GM12878 (cell line): ENCODE results near the gene PDGFD. TPM values are rescaled to one million over a fixed set of nuclear protein-coding genes. Genes with fewer than 3 reads are reported as not detected.

Source experiments
- MXI1 ChIP-seq: fragments of 150-350 bp; IDR thresholded peaks from 2 replicates; pipeline ENCODE4 v1.6.1; 2011; ENCODE audit warnings: low read depth, mild to moderate bottlenecking, inconsistent platforms, low read length, improper control_type of control experiment
- RBBP5 ChIP-seq: fragments of 200-600 bp; sonication (generic); conservative IDR thresholded peaks from 2 replicates; pipeline ENCODE4 v1.6.1; 2016
- SMARCA5 ChIP-seq: fragments of 450-650 bp; IDR thresholded peaks from 2 replicates; pipeline ENCODE4 v1.6.1; 2017; ENCODE audit warnings: mild to moderate bottlenecking
- SREBF2 ChIP-seq: IDR thresholded peaks from 2 replicates; pipeline ENCODE4 v1.6.1; 2012; ENCODE audit warnings: mild to moderate bottlenecking, low read length
- polyA plus RNA-seq, 11 experiments: library from polyadenylated mRNA; depleted of rRNA in 4 of 11; unstranded in 6 of 11; stranded (reverse) in 5 of 11; fragments of >200 nt; fragmentation: Nextera tagmentation in 4 of 11; fragmentation: Illumina TruSeq in 1 of 11; extraction: Ambion mirVana in 4 of 11; extraction: Trizol in 1 of 11; gene quantifications; 1 replicate in 1 of 11; 2 replicates in 10 of 11; pipeline versions ENCODE4 v1.2.1 to v1.2.3, GENCODE V29; 2011 to 2016; ENCODE audit warnings: inconsistent platforms in 2 of 11, missing spikeins in 2 of 11, low read depth in 1 of 11
- total RNA-seq, 4 experiments: library from RNA; depleted of rRNA in 3 of 4; stranded (reverse); fragments of >200 nt in 3 of 4; fragmentation: Illumina TruSeq in 1 of 4; extraction: Trizol in 1 of 4; gene quantifications; 2 replicates each; pipeline versions ENCODE4 v1.2.1 to v1.2.3, GENCODE V29; 2013 to 2021
- TF ChIP-seq, protein P1 (sequence below): fragments of 450-650 bp; formaldehyde crosslinking; IDR thresholded peaks from 2 replicates; pipeline ENCODE4 v1.4.0; 2020; ENCODE audit warnings: mild to moderate bottlenecking, moderate library complexity
- TF ChIP-seq, protein P2 (sequence below), 3 experiments: IDR thresholded peaks in 2 of 3; conservative IDR thresholded peaks in 1 of 3; 2 replicates each; pipeline ENCODE4 v1.5.1; 2011; ENCODE audit warnings: low read depth in 3 of 3, low read length in 3 of 3, mild to moderate bottlenecking in 3 of 3, control low read depth in 2 of 3, moderate library complexity in 2 of 3, inconsistent platforms in 1 of 3, mixed read lengths in 1 of 3; ENCODE audit not compliant: control insufficient read depth in 2 of 3, insufficient read depth in 1 of 3; ENCODE audit errors: extremely low read depth in 1 of 3
- TF ChIP-seq, protein P3 (sequence below): IDR thresholded peaks from 2 replicates; pipeline ENCODE4 v1.6.1; 2012; ENCODE audit warnings: improper control_type of control experiment, low read depth, low read length; ENCODE audit not compliant: insufficient replicate concordance

PDGFD gene
- total and polyA plus RNA-seq, 10 of the 15 experiments (the other 5 are each of a cell fraction or from before 2014, with no cell fraction given), result 0.05 to 0.13 TPM; not detected in 8

DNA sequence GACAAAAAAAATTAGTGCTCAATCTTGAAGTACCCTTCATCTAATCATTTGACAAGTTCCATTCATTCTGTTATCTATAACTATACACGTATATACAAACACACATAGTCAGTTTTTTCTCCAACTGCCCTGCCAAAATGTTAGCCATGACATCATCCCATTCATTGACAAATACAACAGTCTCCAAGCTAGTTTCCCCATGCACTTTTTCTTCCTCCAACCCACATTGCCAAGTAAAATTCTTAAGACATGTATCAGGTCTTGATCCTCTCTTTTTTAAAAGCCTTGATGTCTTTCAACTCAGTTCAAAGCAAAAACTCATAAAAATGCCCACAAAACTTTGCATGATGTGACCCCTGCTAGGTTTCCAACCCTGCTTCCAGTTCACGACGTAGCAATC lies 69.4 kb downstream of the PDGFD start (continued):
- TF ChIP-seq, protein P1, sequence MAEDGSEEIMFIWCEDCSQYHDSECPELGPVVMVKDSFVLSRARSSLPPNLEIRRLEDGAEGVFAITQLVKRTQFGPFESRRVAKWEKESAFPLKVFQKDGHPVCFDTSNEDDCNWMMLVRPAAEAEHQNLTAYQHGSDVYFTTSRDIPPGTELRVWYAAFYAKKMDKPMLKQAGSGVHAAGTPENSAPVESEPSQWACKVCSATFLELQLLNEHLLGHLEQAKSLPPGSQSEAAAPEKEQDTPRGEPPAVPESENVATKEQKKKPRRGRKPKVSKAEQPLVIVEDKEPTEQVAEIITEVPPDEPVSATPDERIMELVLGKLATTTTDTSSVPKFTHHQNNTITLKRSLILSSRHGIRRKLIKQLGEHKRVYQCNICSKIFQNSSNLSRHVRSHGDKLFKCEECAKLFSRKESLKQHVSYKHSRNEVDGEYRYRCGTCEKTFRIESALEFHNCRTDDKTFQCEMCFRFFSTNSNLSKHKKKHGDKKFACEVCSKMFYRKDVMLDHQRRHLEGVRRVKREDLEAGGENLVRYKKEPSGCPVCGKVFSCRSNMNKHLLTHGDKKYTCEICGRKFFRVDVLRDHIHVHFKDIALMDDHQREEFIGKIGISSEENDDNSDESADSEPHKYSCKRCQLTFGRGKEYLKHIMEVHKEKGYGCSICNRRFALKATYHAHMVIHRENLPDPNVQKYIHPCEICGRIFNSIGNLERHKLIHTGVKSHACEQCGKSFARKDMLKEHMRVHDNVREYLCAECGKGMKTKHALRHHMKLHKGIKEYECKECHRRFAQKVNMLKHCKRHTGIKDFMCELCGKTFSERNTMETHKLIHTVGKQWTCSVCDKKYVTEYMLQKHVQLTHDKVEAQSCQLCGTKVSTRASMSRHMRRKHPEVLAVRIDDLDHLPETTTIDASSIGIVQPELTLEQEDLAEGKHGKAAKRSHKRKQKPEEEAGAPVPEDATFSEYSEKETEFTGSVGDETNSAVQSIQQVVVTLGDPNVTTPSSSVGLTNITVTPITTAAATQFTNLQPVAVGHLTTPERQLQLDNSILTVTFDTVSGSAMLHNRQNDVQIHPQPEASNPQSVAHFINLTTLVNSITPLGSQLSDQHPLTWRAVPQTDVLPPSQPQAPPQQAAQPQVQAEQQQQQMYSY (CRISPR knock-in tag), result no peak
- TF ChIP-seq RBBP5 (no peak), MXI1 (no peak), SMARCA5 (no peak), SREBF2 (no peak)
- TF ChIP-seq, protein P2, sequence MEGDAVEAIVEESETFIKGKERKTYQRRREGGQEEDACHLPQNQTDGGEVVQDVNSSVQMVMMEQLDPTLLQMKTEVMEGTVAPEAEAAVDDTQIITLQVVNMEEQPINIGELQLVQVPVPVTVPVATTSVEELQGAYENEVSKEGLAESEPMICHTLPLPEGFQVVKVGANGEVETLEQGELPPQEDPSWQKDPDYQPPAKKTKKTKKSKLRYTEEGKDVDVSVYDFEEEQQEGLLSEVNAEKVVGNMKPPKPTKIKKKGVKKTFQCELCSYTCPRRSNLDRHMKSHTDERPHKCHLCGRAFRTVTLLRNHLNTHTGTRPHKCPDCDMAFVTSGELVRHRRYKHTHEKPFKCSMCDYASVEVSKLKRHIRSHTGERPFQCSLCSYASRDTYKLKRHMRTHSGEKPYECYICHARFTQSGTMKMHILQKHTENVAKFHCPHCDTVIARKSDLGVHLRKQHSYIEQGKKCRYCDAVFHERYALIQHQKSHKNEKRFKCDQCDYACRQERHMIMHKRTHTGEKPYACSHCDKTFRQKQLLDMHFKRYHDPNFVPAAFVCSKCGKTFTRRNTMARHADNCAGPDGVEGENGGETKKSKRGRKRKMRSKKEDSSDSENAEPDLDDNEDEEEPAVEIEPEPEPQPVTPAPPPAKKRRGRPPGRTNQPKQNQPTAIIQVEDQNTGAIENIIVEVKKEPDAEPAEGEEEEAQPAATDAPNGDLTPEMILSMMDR (IDR thresholded peaks at IDR 0.05 in 2 of 3, conservative IDR thresholded peaks at IDR 0.05 in 1 of 3; ENCODE audit: control insufficient read depth in 2 of 3, extremely low read depth in 1 of 3, insufficient read depth in 1 of 3, low read depth in 3 of 3, low read length in 3 of 3), result no peak
- TF ChIP-seq, protein P3, sequence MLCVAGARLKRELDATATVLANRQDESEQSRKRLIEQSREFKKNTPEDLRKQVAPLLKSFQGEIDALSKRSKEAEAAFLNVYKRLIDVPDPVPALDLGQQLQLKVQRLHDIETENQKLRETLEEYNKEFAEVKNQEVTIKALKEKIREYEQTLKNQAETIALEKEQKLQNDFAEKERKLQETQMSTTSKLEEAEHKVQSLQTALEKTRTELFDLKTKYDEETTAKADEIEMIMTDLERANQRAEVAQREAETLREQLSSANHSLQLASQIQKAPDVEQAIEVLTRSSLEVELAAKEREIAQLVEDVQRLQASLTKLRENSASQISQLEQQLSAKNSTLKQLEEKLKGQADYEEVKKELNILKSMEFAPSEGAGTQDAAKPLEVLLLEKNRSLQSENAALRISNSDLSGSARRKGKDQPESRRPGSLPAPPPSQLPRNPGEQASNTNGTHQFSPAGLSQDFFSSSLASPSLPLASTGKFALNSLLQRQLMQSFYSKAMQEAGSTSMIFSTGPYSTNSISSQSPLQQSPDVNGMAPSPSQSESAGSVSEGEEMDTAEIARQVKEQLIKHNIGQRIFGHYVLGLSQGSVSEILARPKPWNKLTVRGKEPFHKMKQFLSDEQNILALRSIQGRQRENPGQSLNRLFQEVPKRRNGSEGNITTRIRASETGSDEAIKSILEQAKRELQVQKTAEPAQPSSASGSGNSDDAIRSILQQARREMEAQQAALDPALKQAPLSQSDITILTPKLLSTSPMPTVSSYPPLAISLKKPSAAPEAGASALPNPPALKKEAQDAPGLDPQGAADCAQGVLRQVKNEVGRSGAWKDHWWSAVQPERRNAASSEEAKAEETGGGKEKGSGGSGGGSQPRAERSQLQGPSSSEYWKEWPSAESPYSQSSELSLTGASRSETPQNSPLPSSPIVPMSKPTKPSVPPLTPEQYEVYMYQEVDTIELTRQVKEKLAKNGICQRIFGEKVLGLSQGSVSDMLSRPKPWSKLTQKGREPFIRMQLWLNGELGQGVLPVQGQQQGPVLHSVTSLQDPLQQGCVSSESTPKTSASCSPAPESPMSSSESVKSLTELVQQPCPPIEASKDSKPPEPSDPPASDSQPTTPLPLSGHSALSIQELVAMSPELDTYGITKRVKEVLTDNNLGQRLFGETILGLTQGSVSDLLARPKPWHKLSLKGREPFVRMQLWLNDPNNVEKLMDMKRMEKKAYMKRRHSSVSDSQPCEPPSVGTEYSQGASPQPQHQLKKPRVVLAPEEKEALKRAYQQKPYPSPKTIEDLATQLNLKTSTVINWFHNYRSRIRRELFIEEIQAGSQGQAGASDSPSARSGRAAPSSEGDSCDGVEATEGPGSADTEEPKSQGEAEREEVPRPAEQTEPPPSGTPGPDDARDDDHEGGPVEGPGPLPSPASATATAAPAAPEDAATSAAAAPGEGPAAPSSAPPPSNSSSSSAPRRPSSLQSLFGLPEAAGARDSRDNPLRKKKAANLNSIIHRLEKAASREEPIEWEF, result no peak
